GM18951 (cell line): ENCODE results near the gene BSND.

Source experiments
- POLR2A ChIP-seq: IDR thresholded peaks from 4 replicates; pipeline ENCODE4 v1.6.1; 2011; ENCODE audit warnings: mild to moderate bottlenecking; ENCODE audit not compliant: insufficient read length, insufficient read depth; ENCODE audit errors: extremely low read depth
- in situ Hi-C: fragments of 300-500 bp; cut with MboI; formaldehyde crosslinking; loops from one replicate; pipeline ENCODE4 v1.12.0; 2022; ENCODE audit warnings: low sequenced_read_pairs, mixed read lengths, inconsistent platforms; ENCODE audit not compliant: unreplicated experiment

BSND gene

GRCh38 chr1:54979327-54979891, 19.3 kb upstream of the BSND start:
- in situ Hi-C loops: no loop called here
- TF ChIP-seq POLR2A: no peak

- in situ Hi-C loops: no loop called here
Measured at GRCh38 chr1:54980046-54980527, 18.6 kb upstream of the BSND start.

GRCh38 chr1:54980528-54981241, 18.0 kb upstream of the BSND start, which contains the start of gene TMEM61:
TSS of gene TMEM61 (plus strand) at chr1:54980628. CDS start at chr1:54981066, 438 bp downstream.
- in situ Hi-C loops: no loop called here

More at GRCh38 chr1:54980046-54980527, 18.6 kb upstream of the BSND start:
- TF ChIP-seq POLR2A: no peak

GRCh38 chr1:54981466-54981865, 17.3 kb upstream of the BSND start:
- in situ Hi-C loops: no loop called here
- TF ChIP-seq POLR2A: no peak

More at GRCh38 chr1:54980528-54981241, 18.0 kb upstream of the BSND start, which contains the start of gene TMEM61:
- no peak for TF ChIP-seq POLR2A

GRCh38 chr1:54982739-54983138, 16.0 kb upstream of the BSND start:
- in situ Hi-C loops: no loop called here

GRCh38 chr1:54984131-54984842, 14.4 kb upstream of the BSND start:
- no peak for TF ChIP-seq POLR2A
- in situ Hi-C loops: no loop called here

More at GRCh38 chr1:54982739-54983138, 16.0 kb upstream of the BSND start:
- no peak for TF ChIP-seq POLR2A

- TF ChIP-seq POLR2A: no peak
- in situ Hi-C loops: no loop called here
Measured at GRCh38 chr1:54985556-54985955, 13.2 kb upstream of the BSND start.

- in situ Hi-C loops: no loop called here
- no peak for TF ChIP-seq POLR2A
Measured at GRCh38 chr1:54986025-54986424, 12.7 kb upstream of the BSND start.

GRCh38 chr1:54986533-54986932, 12.2 kb upstream of the BSND start:
- TF ChIP-seq POLR2A: no peak

GRCh38 chr1:54987427-54987826, 11.3 kb upstream of the BSND start:
- TF ChIP-seq POLR2A: no peak
- in situ Hi-C loops: no loop called here

More at GRCh38 chr1:54986533-54986932, 12.2 kb upstream of the BSND start:
- in situ Hi-C loops: no loop called here

GRCh38 chr1:54987919-54988705, 10.6 kb upstream of the BSND start:
- in situ Hi-C loops: no loop called here
- no peak for TF ChIP-seq POLR2A

- in situ Hi-C loops: no loop called here
- no peak for TF ChIP-seq POLR2A
Measured at GRCh38 chr1:54988975-54989374, 9.8 kb upstream of the BSND start.

GRCh38 chr1:54989473-54989872, 9.3 kb upstream of the BSND start:
- in situ Hi-C loops: no loop called here
- TF ChIP-seq POLR2A: no peak
